A549 (cell line): ENCODE data around the gene GYS1. TPM values are rescaled to one million over a fixed set of nuclear protein-coding genes. Genes with fewer than 3 reads are reported as not detected.
"Not testable (repeated sequence)": the region's sequence is repeated elsewhere in the genome, so short reads cannot be mapped to it uniquely, and the experiment has no call there.

Experiments used
- ATAC-seq, 2 experiments: fragments of 200-7000 bp in 1 of 2; fragments of >200 bp in 1 of 2; cut with Nextera tagmentation in 1 of 2; cut with Tn5 transposase in 1 of 2; 3 replicates each; pipeline versions ENCODE4 v1.8.0 to v1.9.1; 2018 to 2020; ENCODE audit warnings: mild to moderate bottlenecking in 1 of 2, moderate library complexity in 1 of 2
- CTCF ChIA-PET: fragments of 300-600 bp; sonication (Branson Sonifier 250); formaldehyde crosslinking; extraction: SDS; loops from one replicate; lab custom pipeline; 2021; ENCODE audit warnings: antibody characterized with exemption, inconsistent platforms; lab: Yijun Ruan, JAX
- POLR2A ChIA-PET: fragments of 350-600 bp; formaldehyde crosslinking; extraction: SDS; loops from one replicate; lab custom pipeline; 2021; ENCODE audit warnings: antibody characterized with exemption, inconsistent platforms; lab: Yijun Ruan, JAX
- DNase-seq, 2 experiments: peaks; one replicate each; pipeline versions ENCODE4 v3.0.0 to v3.0.0-alpha.2; 2011 to 2016; ENCODE audit warnings: low read depth in 1 of 2, low spot score in 1 of 2
- FAIRE-seq: peaks from 2 replicates; lab custom pipeline; 2011; peaks lifted over from hg19 to GRCh38; lab: Jason Lieb, UNC
- H3K27ac ChIP-seq, 2 experiments: fragments of >200 bp; sonication (Bioruptor Twin); formaldehyde crosslinking; 3 replicates each; pipeline ENCODE4 v1.5.1; 2016 to 2017
- H3K4me1 ChIP-seq: fragments of >200 bp; sonication (Bioruptor Twin); formaldehyde crosslinking; 3 replicates; pipeline ENCODE4 v1.6.1; 2016
- H3K4me2 ChIP-seq: fragments of >200 bp; sonication (Bioruptor Twin); formaldehyde crosslinking; 3 replicates; pipeline ENCODE4 v1.6.1; 2016
- H3K4me3 ChIP-seq: fragments of >200 bp; sonication (Bioruptor Twin); formaldehyde crosslinking; 3 replicates; pipeline ENCODE4 v1.5.1; 2016
- H3K9me3 ChIP-seq: fragments of >200 bp; sonication (Bioruptor Twin); formaldehyde crosslinking; 3 replicates; pipeline ENCODE4 v1.6.1; 2016
- ATOH8 ChIP-seq: fragments of 250-450 bp; sonication (Bioruptor Pico); IDR thresholded peaks from 2 replicates; pipeline ENCODE4 v1.5.0; 2020; ENCODE audit warnings: low read depth, mild to moderate bottlenecking, moderate library complexity
- CTCF ChIP-seq: fragments of >200 bp; sonication (Bioruptor Twin); formaldehyde crosslinking; IDR thresholded peaks from 3 replicates; pipeline ENCODE4 v1.5.1; 2016
- E2F6 ChIP-seq: IDR thresholded peaks from 2 replicates; pipeline ENCODE4 v1.6.1; 2012; ENCODE audit warnings: low read depth, borderline replicate concordance
- ESRRA ChIP-seq: fragments of 150-350 bp; IDR thresholded peaks from 2 replicates; pipeline ENCODE4 v1.6.1; 2014; ENCODE audit warnings: mild to moderate bottlenecking, low read length, borderline replicate concordance
- FOSB ChIP-seq: fragments of 250-450 bp; sonication (Bioruptor Pico); IDR thresholded peaks from 2 replicates; pipeline ENCODE4 v1.5.0; 2020; ENCODE audit warnings: mild to moderate bottlenecking, moderate library complexity
- HDAC2 ChIP-seq: fragments of 200-600 bp; sonication (generic); IDR thresholded peaks from 2 replicates; pipeline ENCODE4 v1.6.1; 2016
- HES2 ChIP-seq: fragments of >200 bp; sonication (Bioruptor Twin); formaldehyde crosslinking; IDR thresholded peaks from 2 replicates; pipeline ENCODE4 v1.6.1; 2016
- HOXA7 ChIP-seq: fragments of 250-450 bp; sonication (Bioruptor Pico); IDR thresholded peaks from 2 replicates; pipeline ENCODE4 v1.5.0; 2020; ENCODE audit warnings: mild to moderate bottlenecking, moderate library complexity
- HOXB5 ChIP-seq: fragments of 250-450 bp; sonication (Bioruptor Pico); IDR thresholded peaks from 2 replicates; pipeline ENCODE4 v1.5.0; 2020; ENCODE audit warnings: mild to moderate bottlenecking, moderate library complexity
- KDM1A ChIP-seq: fragments of 200-600 bp; sonication (generic); IDR thresholded peaks from 2 replicates; pipeline ENCODE4 v1.6.1; 2016; ENCODE audit warnings: low read depth, mild to moderate bottlenecking
- KDM5A ChIP-seq: fragments of 200-600 bp; sonication (generic); IDR thresholded peaks from 2 replicates; pipeline ENCODE4 v1.6.1; 2016; ENCODE audit warnings: antibody characterized with exemption, mild to moderate bottlenecking
- RAD21 ChIP-seq, 2 experiments: fragments of >200 bp in 1 of 2; sonication (Bioruptor Twin) in 1 of 2; formaldehyde crosslinking in 1 of 2; IDR thresholded peaks in 1 of 2; conservative IDR thresholded peaks in 1 of 2; 2 replicates in 1 of 2; 3 replicates in 1 of 2; pipeline ENCODE4 v1.6.1; 2012 to 2018; ENCODE audit warnings: inconsistent platforms in 1 of 2
- REST ChIP-seq: fragments of 200-600 bp; sonication (generic); IDR thresholded peaks from 2 replicates; pipeline ENCODE4 v1.6.1; 2016; ENCODE audit warnings: antibody characterized with exemption, mild to moderate bottlenecking, moderate library complexity
- TP53 ChIP-seq: fragments of 250-450 bp; sonication (Bioruptor Pico); IDR thresholded peaks from 2 replicates; pipeline ENCODE4 v1.5.0; 2021; ENCODE audit warnings: mild to moderate bottlenecking, moderate library complexity
- ZNF302 ChIP-seq: fragments of 250-450 bp; sonication (Bioruptor Pico); IDR thresholded peaks from 2 replicates; pipeline ENCODE4 v1.9.0; 2021; ENCODE audit warnings: inconsistent platforms, mild to moderate bottlenecking, moderate library complexity
- whole genome bisulfite sequencing: methylation state at CpG from one replicate; pipeline ENCODE4 v1.1.6; 2017; ENCODE audit errors: missing lambda C conversion rate; 5-methylcytosine and 5-hydroxymethylcytosine counted together
- polyA plus RNA-seq, 4 experiments: library from polyadenylated mRNA; depleted of rRNA in 3 of 4; stranded (reverse); fragments of >200 nt; fragmentation: RNase III in 1 of 4; extraction: RNeasy Plus Mini Kit Qiagen cat#74134 plus additional on column Dnase treatment in 1 of 4; gene quantifications; 2 replicates in 3 of 4; 3 replicates in 1 of 4; pipeline ENCODE4 v1.2.3, GENCODE V29; 2011 to 2017

The GYS1 gene
- polyA plus RNA-seq, 2 of the 4 experiments (the other 2 are of a cell fraction): 10.3 to 24.8 TPM

GRCh38 chr19:48928164-48929025 is 64.7 kb downstream of the GYS1 start:
- ATAC-seq: no peak
- no peaks in the 10 kb centered on the region for H3K9me3 ChIP-seq
- peaks cover 47% of the 10 kb centered on the region for H3K4me1 ChIP-seq
- peak overlapping the region in 1 of 2 experiments; percentile 85; a peak in 4 of 6 replicates for H3K27ac ChIP-seq
- CTCF ChIA-PET: interaction anchor here (0.7 to 1.5 kb wide), 4 partner anchors 12 to 141 kb away, joined by 3 to 6 read pairs (median 3); no protein-coding TSS in a partner anchor
- H3K4me2 ChIP-seq: no peak overlapping the region
- DNase-seq: no peak
- no peak overlapping the region for H3K4me3 ChIP-seq
- POLR2A ChIA-PET: interaction anchor here (0.6 to 1.3 kb wide), 4 partner anchors 26 to 1007 kb away, joined by 4 to 6 read pairs (median 6); partner anchors contain the start of gene TULP2
- WGBS: 87% methylated on average over 15 of the region's 15 CpGs
- no peak for FAIRE-seq
- TF ChIP-seq TP53 (CRISPR knock-in tag) (no peak), HES2 (no peak), HOXA7 (CRISPR knock-in tag) (no peak), REST (no peak), KDM1A (no peak), ZNF302 (no peak), ATOH8 (CRISPR knock-in tag) (no peak), KDM5A (no peak), ESRRA (no peak), E2F6 (no peak), FOSB (CRISPR knock-in tag) (no peak), CTCF (no peak), RAD21 (conservative IDR thresholded peaks at IDR 0.05 in 1 of 2, IDR thresholded peaks at IDR 0.05 in 1 of 2) (no peak), HDAC2 (no peak), HOXB5 (CRISPR knock-in tag) (no peak)

GRCh38 chr19:48927692-48928091 is 65.4 kb downstream of the GYS1 start:
- Histone ChIP-seq H3K27ac (peak overlapping the region; percentile 67 to 85), H3K4me1 (peaks cover 44% of the 10 kb centered on the region), H3K4me2 (peak overlapping the region; percentile 66)
- POLR2A ChIA-PET: interaction anchor here (0.6 to 1.3 kb wide), 4 partner anchors 26 to 1007 kb away, joined by 4 to 6 read pairs (median 6); partner anchors contain the start of gene TULP2
- not testable (repeated sequence) for H3K4me3 ChIP-seq, DNase-seq, FAIRE-seq, ATAC-seq, H3K9me3 ChIP-seq
- CTCF ChIA-PET: interaction anchor here (0.6 to 5.9 kb wide), 6 partner anchors 13 to 1996 kb away, joined by 3 to 36 read pairs (median 3); no protein-coding TSS in a partner anchor
- WGBS: 90% methylated on average over 17 of the region's 17 CpGs
